Measurements from ENCODE around the gene ACBD4. TPM values are rescaled to one million over a fixed set of nuclear protein-coding genes. Genes with fewer than 3 reads are reported as not detected.

ACBD4 gene
- total RNA-seq, 1 donor from 2014 or later, result 11.3 TPM

DNA sequence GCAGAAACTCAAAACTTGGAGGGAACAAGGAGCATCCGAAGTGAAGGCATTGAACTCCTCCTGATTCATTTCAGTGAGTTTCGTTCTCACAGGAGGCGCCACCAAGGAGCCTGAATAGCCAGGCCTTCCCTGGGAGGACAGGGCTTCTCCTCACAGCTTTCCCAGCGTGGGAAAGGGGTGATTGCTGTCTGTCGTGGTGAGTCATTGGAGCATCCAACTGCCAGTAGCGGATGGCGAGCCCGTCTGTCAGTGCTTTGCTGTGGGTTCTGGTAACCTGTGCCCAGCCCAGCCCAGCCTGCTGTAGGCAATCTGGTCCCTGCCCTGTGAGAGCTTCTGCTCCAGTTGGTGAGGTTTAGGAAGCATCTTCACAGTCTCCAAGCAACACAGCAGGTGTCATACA, 31.5 kb upstream of the ACBD4 start:
- H3K4me3 ChIP-seq (ENCODE audit: low read depth, low read length), result no peak overlapping the region
- DNase-seq (ENCODE audit: low read depth), result no peak
- TF ChIP-seq CTCF (conservative IDR thresholded peaks at IDR 0.05; ENCODE audit: low read depth, low read length), result no peak

GRCh38 chr17:45104497-45104896, 31.0 kb upstream of the ACBD4 start:
- DNase-seq (ENCODE audit: low read depth), result no peak
- no peak overlapping the region for H3K4me3 ChIP-seq (ENCODE audit: low read depth, low read length)
- TF ChIP-seq CTCF (conservative IDR thresholded peaks at IDR 0.05; ENCODE audit: low read depth, low read length), result no peak

DNA sequence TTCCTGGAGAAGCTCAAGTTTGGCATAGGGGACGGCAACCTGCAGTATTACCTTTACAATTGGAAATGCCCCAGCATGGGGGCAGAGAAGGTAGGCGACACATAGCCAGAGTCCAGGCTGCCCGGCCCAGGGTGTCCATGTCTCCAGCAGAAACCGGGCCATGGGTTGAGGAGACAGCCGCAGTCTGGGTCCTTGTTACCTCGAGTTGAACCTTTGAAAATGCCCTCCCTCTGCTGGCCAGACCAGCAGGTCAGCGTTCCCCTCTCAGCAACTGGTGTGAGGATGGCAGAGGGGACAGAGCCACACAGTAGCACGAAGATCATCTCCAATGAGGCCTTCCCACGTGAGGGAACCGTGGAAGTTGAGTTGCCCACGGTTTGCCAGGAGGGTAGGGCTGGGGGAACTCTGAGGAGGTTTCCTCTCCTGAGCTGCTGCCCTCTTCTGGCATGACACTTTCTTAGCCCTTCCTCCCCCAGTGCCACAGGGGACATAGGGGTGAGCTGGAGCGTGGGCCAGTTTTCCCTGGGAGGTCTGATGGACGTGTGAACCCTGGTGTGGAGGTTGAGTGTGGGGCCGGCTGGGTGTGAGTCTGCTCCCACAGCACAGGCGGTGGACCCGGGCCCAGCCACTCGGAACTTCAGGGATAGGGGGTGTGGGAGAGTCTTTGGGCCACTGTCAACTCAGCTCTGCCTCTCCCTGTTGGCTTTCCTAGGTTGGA, 30.4 kb upstream of the ACBD4 start:
- H3K4me3 ChIP-seq (ENCODE audit: low read depth, low read length), result no peak overlapping the region
- TF ChIP-seq CTCF (conservative IDR thresholded peaks at IDR 0.05; ENCODE audit: low read depth, low read length), result peak; percentile 22
- no peak for DNase-seq (ENCODE audit: low read depth)

GRCh38 chr17:45106096-45106495, 29.4 kb upstream of the ACBD4 start:
- DNase-seq (ENCODE audit: low read depth), result no peak
- no peak for TF ChIP-seq CTCF (conservative IDR thresholded peaks at IDR 0.05; ENCODE audit: low read depth, low read length)
- no peak overlapping the region for H3K4me3 ChIP-seq (ENCODE audit: low read depth, low read length)

DNA sequence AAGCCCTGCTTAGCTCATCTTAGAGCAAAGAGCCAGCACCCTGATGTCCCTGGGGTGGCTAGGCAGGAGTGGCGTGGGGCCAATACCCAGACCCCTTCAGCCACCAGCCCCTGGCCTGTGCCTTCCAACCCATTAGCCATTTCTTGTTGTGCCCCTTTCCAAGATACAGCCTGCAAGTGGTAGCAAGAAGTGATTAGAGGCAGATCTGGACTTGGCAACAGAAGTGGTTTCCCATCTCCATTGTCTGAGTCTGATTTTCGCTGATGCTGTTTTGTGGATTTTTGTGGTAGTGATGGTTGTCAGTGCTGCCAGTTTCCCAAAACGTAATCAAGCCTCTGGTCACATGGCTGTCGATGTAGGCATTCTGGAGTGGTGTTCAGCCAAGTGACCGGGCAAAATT, 28.9 kb upstream of the ACBD4 start:
- DNase-seq (ENCODE audit: low read depth), result no peak
- no peak overlapping the region for H3K4me3 ChIP-seq (ENCODE audit: low read depth, low read length)
- TF ChIP-seq CTCF (conservative IDR thresholded peaks at IDR 0.05; ENCODE audit: low read depth, low read length), result no peak

- no peak for DNase-seq (ENCODE audit: low read depth)
- TF ChIP-seq CTCF (conservative IDR thresholded peaks at IDR 0.05; ENCODE audit: low read depth, low read length), result no peak
- H3K4me3 ChIP-seq (ENCODE audit: low read depth, low read length), result no peak overlapping the region
Observed at GRCh38 chr17:45107293-45108010, 28.0 kb upstream of the ACBD4 start.

Data from epithelial cell of proximal tubule (primary cell).